GM23338 (cell line): ENCODE results near the gene KCNK4. TPM values are rescaled to one million over a fixed set of nuclear protein-coding genes. Genes with fewer than 3 reads are reported as not detected.

Source experiments
- ATAC-seq: fragments of 200-7000 bp; cut with Tn5 transposase; 3 replicates; pipeline ENCODE4 v1.9.1; 2020
- DNase-seq: peaks from one replicate; pipeline ENCODE4 v3.0.0-alpha.2; 2015; ENCODE audit warnings: low spot score
- H2AFZ ChIP-seq: fragments of 200-600 bp; sonication (generic); 2 replicates; pipeline ENCODE4 v1.8.0; 2016; ENCODE audit warnings: antibody characterized with exemption, mild to moderate bottlenecking, moderate library complexity
- H3F3A ChIP-seq: fragments of 200-600 bp; sonication (generic); replicated peaks from 2 replicates; pipeline ENCODE4 v1.8.0; 2017; ENCODE audit warnings: antibody characterized with exemption, mixed run types, low read depth
- H3K27ac ChIP-seq: fragments of 200-600 bp; sonication (generic); 2 replicates; pipeline ENCODE4 v1.6.1; 2016; ENCODE audit warnings: low read depth
- H3K27me3 ChIP-seq: fragments of 200-600 bp; sonication (generic); 2 replicates; pipeline ENCODE4 v1.8.0; 2016; ENCODE audit warnings: mild to moderate bottlenecking, mixed run types, moderate library complexity; ENCODE audit not compliant: insufficient read depth
- H3K36me3 ChIP-seq: fragments of 200-600 bp; sonication (generic); 2 replicates; pipeline ENCODE4 v1.8.0; 2016; ENCODE audit warnings: mild to moderate bottlenecking; ENCODE audit not compliant: insufficient read depth
- H3K4me1 ChIP-seq: fragments of 200-600 bp; sonication (generic); 2 replicates; pipeline ENCODE4 v1.8.0; 2016; ENCODE audit warnings: mild to moderate bottlenecking, moderate library complexity; ENCODE audit not compliant: insufficient read depth
- H3K4me2 ChIP-seq: fragments of 200-600 bp; sonication (generic); 2 replicates; pipeline ENCODE4 v1.7.1; 2017; ENCODE audit warnings: mixed run types
- H3K4me3 ChIP-seq: fragments of 200-600 bp; sonication (generic); 2 replicates; pipeline ENCODE4 v1.6.1; 2016; ENCODE audit warnings: mixed run types
- H3K79me2 ChIP-seq: fragments of 200-600 bp; sonication (generic); replicated peaks from 2 replicates; pipeline ENCODE4 v1.8.0; 2017; ENCODE audit warnings: mild to moderate bottlenecking; ENCODE audit not compliant: insufficient read depth
- H3K9me2 ChIP-seq: fragments of 200-600 bp; sonication (generic); 2 replicates; pipeline ENCODE4 v1.8.0; 2017; ENCODE audit not compliant: insufficient read depth
- H4K20me1 ChIP-seq: fragments of 200-600 bp; sonication (generic); replicated peaks from 2 replicates; pipeline ENCODE4 v1.8.0; 2017; ENCODE audit warnings: mild to moderate bottlenecking; ENCODE audit not compliant: insufficient read depth
- H3K27ac Mint-ChIP-seq: 2 replicates; pipeline ENCODE4 v1.8.0; 2020; ENCODE audit warnings: inconsistent platforms, mild to moderate bottlenecking, moderate library complexity, mixed read lengths
- H3K27me3 Mint-ChIP-seq: 3 replicates; pipeline ENCODE4 v1.8.0; 2022; ENCODE audit warnings: low read depth, mild to moderate bottlenecking, moderate library complexity, mixed read lengths, inconsistent platforms; ENCODE audit not compliant: insufficient read depth, poor library complexity
- H3K36me3 Mint-ChIP-seq: 3 replicates; pipeline ENCODE4 v1.8.0; 2021; ENCODE audit warnings: low read depth, mild to moderate bottlenecking, inconsistent platforms, moderate library complexity, mixed read lengths
- H3K4me1 Mint-ChIP-seq: 3 replicates; pipeline ENCODE4 v1.8.0; 2020; ENCODE audit warnings: mild to moderate bottlenecking, inconsistent platforms, mixed read lengths
- H3K4me3 Mint-ChIP-seq: 3 replicates; pipeline ENCODE4 v1.8.0; 2021; ENCODE audit warnings: moderate library complexity, mild to moderate bottlenecking, inconsistent platforms, mixed read lengths
- H3K9me3 Mint-ChIP-seq: 3 replicates; pipeline ENCODE4 v1.8.0; 2020; ENCODE audit warnings: moderate library complexity, mild to moderate bottlenecking, inconsistent platforms, mixed read lengths
- CREB1 ChIP-seq: fragments of 250-450 bp; sonication (Bioruptor Pico); IDR thresholded peaks from 2 replicates; pipeline ENCODE4 v1.5.0; 2020; ENCODE audit warnings: low read depth, mild to moderate bottlenecking, moderate library complexity
- EZH2 ChIP-seq: fragments of 200-600 bp; sonication (generic); IDR thresholded peaks from one replicate; pipeline ENCODE4 v1.8.0; 2017; ENCODE audit warnings: antibody characterized with exemption, mild to moderate bottlenecking, low read depth; ENCODE audit not compliant: unreplicated experiment
- EZH2phosphoT487 ChIP-seq: fragments of 200-600 bp; sonication (generic); IDR thresholded peaks from one replicate; pipeline ENCODE4 v1.8.1; 2018; ENCODE audit warnings: antibody characterized with exemption; ENCODE audit not compliant: unreplicated experiment
- JUNB ChIP-seq: IDR thresholded peaks from one replicate; pipeline ENCODE4 v1.6.1; 2016; ENCODE audit warnings: antibody characterized with exemption; ENCODE audit not compliant: unreplicated experiment
- POLR2AphosphoS5 ChIP-seq: IDR thresholded peaks from 2 replicates; pipeline ENCODE4 v1.6.1; 2016; ENCODE audit warnings: antibody characterized with exemption, low read depth
- STAT1 ChIP-seq: IDR thresholded peaks from one replicate; pipeline ENCODE4 v1.6.1; 2016; ENCODE audit warnings: antibody characterized with exemption; ENCODE audit not compliant: unreplicated experiment
- ZNF114 ChIP-seq: fragments of 250-450 bp; sonication (Bioruptor Pico); IDR thresholded peaks from 2 replicates; pipeline ENCODE4 v1.5.0; 2020; ENCODE audit warnings: mild to moderate bottlenecking, moderate library complexity
- ZNF331 ChIP-seq: fragments of 250-450 bp; sonication (Bioruptor Pico); IDR thresholded peaks from 2 replicates; pipeline ENCODE4 v1.5.0; 2020; ENCODE audit warnings: low read depth, mild to moderate bottlenecking, moderate library complexity
- polyA plus RNA-seq: library from polyadenylated mRNA; unstranded; fragments of >200 nt; fragmentation: Nextera tagmentation; extraction: Ambion mirVana; gene quantifications from 2 replicates; pipeline ENCODE4 v1.2.1, GENCODE V29; 2016
- total RNA-seq: library from RNA; depleted of rRNA; stranded (reverse); fragments of >200 nt; shearing (Covaris generic); gene quantifications from 2 replicates; pipeline ENCODE4 v1.2.3, GENCODE V29; 2014
- TF ChIP-seq, protein P1 (sequence below): fragments of 250-450 bp; sonication (Bioruptor Pico); IDR thresholded peaks from 2 replicates; pipeline ENCODE4 v1.5.0; 2020; ENCODE audit warnings: mild to moderate bottlenecking, moderate library complexity
- TF ChIP-seq, protein P2 (sequence below): IDR thresholded peaks from one replicate; pipeline ENCODE4 v1.6.1; 2018; ENCODE audit warnings: antibody characterized with exemption; ENCODE audit not compliant: unreplicated experiment
- TF ChIP-seq, protein P3 (sequence below): IDR thresholded peaks from 2 replicates; pipeline ENCODE4 v1.6.1; 2016; ENCODE audit warnings: antibody characterized with exemption
- TF ChIP-seq, protein P4 (sequence below), 2 experiments: fragments of 200-600 bp in 1 of 2; sonication (generic) in 1 of 2; conservative IDR thresholded peaks; 2 replicates each; pipeline versions ENCODE4 v1.5.1 to v1.6.1; 2016 to 2017; ENCODE audit warnings: antibody characterized with exemption in 2 of 2, low read depth in 2 of 2, mild to moderate bottlenecking in 2 of 2, moderate library complexity in 1 of 2

KCNK4 gene
- total and polyA plus RNA-seq, 2 experiments from 2014 or later = 1.0 TPM; not detected in 1

DNA sequence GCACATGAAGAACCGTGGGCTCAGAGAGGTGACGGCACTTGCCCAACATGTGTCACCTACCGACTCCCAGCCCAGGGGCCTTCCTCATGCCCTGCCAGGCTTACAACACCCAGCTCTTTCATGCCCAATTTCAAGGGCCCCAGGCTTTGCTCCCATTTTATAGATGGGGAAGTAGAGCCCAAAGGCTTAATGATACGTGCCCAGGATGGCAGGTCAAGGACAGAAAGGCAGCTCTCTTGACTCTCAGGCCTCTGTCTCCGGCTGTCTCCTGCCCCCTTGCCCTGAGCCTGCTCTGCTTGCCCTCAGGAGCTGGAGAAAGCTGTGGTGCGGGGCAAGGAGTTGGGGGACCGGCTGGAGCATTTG lies 57.9 kb downstream of the KCNK4 start (continued):
- TF ChIP-seq, protein P1, sequence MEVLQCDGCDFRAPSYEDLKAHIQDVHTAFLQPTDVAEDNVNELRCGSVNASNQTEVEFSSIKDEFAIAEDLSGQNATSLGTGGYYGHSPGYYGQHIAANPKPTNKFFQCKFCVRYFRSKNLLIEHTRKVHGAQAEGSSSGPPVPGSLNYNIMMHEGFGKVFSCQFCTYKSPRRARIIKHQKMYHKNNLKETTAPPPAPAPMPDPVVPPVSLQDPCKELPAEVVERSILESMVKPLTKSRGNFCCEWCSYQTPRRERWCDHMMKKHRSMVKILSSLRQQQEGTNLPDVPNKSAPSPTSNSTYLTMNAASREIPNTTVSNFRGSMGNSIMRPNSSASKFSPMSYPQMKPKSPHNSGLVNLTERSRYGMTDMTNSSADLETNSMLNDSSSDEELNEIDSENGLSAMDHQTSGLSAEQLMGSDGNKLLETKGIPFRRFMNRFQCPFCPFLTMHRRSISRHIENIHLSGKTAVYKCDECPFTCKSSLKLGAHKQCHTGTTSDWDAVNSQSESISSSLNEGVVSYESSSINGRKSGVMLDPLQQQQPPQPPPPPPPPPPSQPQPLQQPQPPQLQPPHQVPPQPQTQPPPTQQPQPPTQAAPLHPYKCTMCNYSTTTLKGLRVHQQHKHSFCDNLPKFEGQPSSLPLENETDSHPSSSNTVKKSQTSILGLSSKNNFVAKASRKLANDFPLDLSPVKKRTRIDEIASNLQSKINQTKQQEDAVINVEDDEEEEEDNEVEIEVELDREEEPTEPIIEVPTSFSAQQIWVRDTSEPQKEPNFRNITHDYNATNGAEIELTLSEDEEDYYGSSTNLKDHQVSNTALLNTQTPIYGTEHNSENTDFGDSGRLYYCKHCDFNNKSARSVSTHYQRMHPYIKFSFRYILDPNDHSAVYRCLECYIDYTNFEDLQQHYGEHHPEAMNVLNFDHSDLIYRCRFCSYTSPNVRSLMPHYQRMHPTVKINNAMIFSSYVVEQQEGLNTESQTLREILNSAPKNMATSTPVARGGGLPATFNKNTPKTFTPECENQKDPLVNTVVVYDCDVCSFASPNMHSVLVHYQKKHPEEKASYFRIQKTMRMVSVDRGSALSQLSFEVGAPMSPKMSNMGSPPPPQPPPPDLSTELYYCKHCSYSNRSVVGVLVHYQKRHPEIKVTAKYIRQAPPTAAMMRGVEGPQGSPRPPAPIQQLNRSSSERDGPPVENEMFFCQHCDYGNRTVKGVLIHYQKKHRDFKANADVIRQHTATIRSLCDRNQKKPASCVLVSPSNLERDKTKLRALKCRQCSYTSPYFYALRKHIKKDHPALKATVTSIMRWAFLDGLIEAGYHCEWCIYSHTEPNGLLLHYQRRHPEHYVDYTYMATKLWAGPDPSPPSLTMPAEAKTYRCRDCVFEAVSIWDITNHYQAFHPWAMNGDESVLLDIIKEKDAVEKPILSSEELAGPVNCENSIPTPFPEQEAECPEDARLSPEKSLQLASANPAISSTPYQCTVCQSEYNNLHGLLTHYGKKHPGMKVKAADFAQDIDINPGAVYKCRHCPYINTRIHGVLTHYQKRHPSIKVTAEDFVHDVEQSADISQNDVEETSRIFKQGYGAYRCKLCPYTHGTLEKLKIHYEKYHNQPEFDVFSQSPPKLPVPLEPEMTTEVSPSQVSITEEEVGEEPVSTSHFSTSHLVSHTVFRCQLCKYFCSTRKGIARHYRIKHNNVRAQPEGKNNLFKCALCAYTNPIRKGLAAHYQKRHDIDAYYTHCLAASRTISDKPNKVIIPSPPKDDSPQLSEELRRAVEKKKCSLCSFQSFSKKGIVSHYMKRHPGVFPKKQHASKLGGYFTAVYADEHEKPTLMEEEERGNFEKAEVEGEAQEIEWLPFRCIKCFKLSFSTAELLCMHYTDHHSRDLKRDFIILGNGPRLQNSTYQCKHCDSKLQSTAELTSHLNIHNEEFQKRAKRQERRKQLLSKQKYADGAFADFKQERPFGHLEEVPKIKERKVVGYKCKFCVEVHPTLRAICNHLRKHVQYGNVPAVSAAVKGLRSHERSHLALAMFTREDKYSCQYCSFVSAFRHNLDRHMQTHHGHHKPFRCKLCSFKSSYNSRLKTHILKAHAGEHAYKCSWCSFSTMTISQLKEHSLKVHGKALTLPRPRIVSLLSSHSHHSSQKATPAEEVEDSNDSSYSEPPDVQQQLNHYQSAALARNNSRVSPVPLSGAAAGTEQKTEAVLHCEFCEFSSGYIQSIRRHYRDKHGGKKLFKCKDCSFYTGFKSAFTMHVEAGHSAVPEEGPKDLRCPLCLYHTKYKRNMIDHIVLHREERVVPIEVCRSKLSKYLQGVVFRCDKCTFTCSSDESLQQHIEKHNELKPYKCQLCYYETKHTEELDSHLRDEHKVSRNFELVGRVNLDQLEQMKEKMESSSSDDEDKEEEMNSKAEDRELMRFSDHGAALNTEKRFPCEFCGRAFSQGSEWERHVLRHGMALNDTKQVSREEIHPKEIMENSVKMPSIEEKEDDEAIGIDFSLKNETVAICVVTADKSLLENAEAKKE (CRISPR knock-in tag) = no peak
- TF ChIP-seq EZH2phosphoT487 (no peak), ZNF114 (CRISPR knock-in tag) (no peak), STAT1 (no peak), JUNB (no peak), ZNF331 (CRISPR knock-in tag) (no peak), CREB1 (CRISPR knock-in tag) (no peak), EZH2 (no peak)

DNA sequence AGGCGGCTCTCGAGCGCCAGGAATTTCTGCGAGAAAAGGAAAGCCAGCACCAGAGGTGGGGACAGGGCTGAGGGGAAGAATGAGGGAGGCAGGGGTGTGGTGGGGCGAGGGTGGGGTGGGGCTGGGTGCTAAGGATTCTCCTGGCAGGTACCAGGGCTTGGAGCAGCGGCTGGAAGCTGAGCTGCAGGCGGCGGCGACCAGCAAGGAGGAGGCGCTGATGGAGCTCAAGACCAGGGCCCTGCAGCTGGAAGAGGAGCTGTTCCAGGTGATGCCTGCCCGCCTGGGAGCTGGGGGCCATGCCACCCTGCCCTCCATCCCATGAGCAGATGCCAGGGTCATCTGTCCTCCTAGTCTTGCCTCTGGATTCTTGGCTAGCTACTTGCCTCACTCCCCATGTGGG lies 58.3 kb downstream of the KCNK4 start:
- no peak overlapping the region for H3K27ac Mint-ChIP-seq
- Histone ChIP-seq H3K27me3 (no peaks in the 10 kb centered on the region), H3K36me3 (no peaks in the 10 kb centered on the region), H3F3A (no peaks in the 10 kb centered on the region), H3K9me2 (no peaks in the 10 kb centered on the region), H3K4me3 (no peak overlapping the region), H4K20me1 (no peaks in the 10 kb centered on the region), H3K27ac (no peak overlapping the region), H3K4me1 (no peaks in the 10 kb centered on the region), H3K79me2 (no peaks in the 10 kb centered on the region), H2AFZ (no peak overlapping the region), H3K4me2 (no peak overlapping the region)
- TF ChIP-seq ZNF114 (CRISPR knock-in tag) (no peak), EZH2phosphoT487 (no peak), POLR2AphosphoS5 (no peak), ZNF331 (CRISPR knock-in tag) (no peak), CREB1 (CRISPR knock-in tag) (no peak)
- TF ChIP-seq, protein P2, sequence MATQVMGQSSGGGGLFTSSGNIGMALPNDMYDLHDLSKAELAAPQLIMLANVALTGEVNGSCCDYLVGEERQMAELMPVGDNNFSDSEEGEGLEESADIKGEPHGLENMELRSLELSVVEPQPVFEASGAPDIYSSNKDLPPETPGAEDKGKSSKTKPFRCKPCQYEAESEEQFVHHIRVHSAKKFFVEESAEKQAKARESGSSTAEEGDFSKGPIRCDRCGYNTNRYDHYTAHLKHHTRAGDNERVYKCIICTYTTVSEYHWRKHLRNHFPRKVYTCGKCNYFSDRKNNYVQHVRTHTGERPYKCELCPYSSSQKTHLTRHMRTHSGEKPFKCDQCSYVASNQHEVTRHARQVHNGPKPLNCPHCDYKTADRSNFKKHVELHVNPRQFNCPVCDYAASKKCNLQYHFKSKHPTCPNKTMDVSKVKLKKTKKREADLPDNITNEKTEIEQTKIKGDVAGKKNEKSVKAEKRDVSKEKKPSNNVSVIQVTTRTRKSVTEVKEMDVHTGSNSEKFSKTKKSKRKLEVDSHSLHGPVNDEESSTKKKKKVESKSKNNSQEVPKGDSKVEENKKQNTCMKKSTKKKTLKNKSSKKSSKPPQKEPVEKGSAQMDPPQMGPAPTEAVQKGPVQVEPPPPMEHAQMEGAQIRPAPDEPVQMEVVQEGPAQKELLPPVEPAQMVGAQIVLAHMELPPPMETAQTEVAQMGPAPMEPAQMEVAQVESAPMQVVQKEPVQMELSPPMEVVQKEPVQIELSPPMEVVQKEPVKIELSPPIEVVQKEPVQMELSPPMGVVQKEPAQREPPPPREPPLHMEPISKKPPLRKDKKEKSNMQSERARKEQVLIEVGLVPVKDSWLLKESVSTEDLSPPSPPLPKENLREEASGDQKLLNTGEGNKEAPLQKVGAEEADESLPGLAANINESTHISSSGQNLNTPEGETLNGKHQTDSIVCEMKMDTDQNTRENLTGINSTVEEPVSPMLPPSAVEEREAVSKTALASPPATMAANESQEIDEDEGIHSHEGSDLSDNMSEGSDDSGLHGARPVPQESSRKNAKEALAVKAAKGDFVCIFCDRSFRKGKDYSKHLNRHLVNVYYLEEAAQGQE = no peak
- TF ChIP-seq, protein P3, sequence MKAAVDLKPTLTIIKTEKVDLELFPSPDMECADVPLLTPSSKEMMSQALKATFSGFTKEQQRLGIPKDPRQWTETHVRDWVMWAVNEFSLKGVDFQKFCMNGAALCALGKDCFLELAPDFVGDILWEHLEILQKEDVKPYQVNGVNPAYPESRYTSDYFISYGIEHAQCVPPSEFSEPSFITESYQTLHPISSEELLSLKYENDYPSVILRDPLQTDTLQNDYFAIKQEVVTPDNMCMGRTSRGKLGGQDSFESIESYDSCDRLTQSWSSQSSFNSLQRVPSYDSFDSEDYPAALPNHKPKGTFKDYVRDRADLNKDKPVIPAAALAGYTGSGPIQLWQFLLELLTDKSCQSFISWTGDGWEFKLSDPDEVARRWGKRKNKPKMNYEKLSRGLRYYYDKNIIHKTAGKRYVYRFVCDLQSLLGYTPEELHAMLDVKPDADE = no peak
- TF ChIP-seq, protein P4, sequence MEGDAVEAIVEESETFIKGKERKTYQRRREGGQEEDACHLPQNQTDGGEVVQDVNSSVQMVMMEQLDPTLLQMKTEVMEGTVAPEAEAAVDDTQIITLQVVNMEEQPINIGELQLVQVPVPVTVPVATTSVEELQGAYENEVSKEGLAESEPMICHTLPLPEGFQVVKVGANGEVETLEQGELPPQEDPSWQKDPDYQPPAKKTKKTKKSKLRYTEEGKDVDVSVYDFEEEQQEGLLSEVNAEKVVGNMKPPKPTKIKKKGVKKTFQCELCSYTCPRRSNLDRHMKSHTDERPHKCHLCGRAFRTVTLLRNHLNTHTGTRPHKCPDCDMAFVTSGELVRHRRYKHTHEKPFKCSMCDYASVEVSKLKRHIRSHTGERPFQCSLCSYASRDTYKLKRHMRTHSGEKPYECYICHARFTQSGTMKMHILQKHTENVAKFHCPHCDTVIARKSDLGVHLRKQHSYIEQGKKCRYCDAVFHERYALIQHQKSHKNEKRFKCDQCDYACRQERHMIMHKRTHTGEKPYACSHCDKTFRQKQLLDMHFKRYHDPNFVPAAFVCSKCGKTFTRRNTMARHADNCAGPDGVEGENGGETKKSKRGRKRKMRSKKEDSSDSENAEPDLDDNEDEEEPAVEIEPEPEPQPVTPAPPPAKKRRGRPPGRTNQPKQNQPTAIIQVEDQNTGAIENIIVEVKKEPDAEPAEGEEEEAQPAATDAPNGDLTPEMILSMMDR (conservative IDR thresholded peaks at IDR 0.05; ENCODE audit: low read depth in 2 of 2) = no peak
- peaks cover 2% of the 10 kb centered on the region; the same call in 2 of the 3 replicates for H3K4me1 Mint-ChIP-seq
- peaks cover 18% of the 10 kb centered on the region for H3K27me3 Mint-ChIP-seq
- no peaks in the 10 kb centered on the region; the same call in 2 of the 3 replicates for H3K36me3 Mint-ChIP-seq
- H3K4me3 Mint-ChIP-seq = no peak overlapping the region
- ATAC-seq (no peak), DNase-seq (no peak)
- H3K9me3 Mint-ChIP-seq = no peaks in the 10 kb centered on the region
